HepG2 (cell line): ENCODE results near the gene NLRX1. TPM values are rescaled to one million over a fixed set of nuclear protein-coding genes. Genes with fewer than 3 reads are reported as not detected.
A peak's percentile ranks its signal among the peaks of the same experiment; 100 is the strongest.

ENCODE experiments used
- FOXP1 ChIP-seq, 2 experiments: fragments of 450-650 bp in 1 of 2; IDR thresholded peaks; 2 replicates each; pipeline ENCODE4 v1.6.1; 2017 to 2018; ENCODE audit warnings: antibody characterized with exemption in 1 of 2
- HMG20A ChIP-seq: IDR thresholded peaks from 2 replicates; pipeline ENCODE4 v1.6.1; 2016; ENCODE audit warnings: borderline replicate concordance
- HNRNPL ChIP-seq: fragments of 200-400 bp; formaldehyde crosslinking; IDR thresholded peaks from 2 replicates; pipeline ENCODE4 v1.6.1; 2017; ENCODE audit warnings: mild to moderate bottlenecking, low read depth, low read length
- IKZF1 ChIP-seq: fragments of 450-650 bp; IDR thresholded peaks from 2 replicates; pipeline ENCODE4 v1.7.1; 2016
- KLF11 ChIP-seq: IDR thresholded peaks from 2 replicates; pipeline ENCODE4 v1.6.1; 2016; ENCODE audit warnings: missing compliant biosample characterization
- MIXL1 ChIP-seq: IDR thresholded peaks from 2 replicates; pipeline ENCODE4 v1.6.1; 2016
- RARG ChIP-seq: sonication (generic); formaldehyde crosslinking; IDR thresholded peaks from 2 replicates; pipeline ENCODE4 v1.4.0; 2020; ENCODE audit warnings: low read depth, mild to moderate bottlenecking, missing genetic modification reagents
- SNRNP70 ChIP-seq: fragments of 200-400 bp; formaldehyde crosslinking; IDR thresholded peaks from 2 replicates; pipeline ENCODE4 v1.6.1; 2017; ENCODE audit warnings: mild to moderate bottlenecking, low read depth, low read length, moderate library complexity
- ZNF24 ChIP-seq: fragments of 450-650 bp; IDR thresholded peaks from 2 replicates; pipeline ENCODE4 v1.6.1; 2017; ENCODE audit warnings: antibody characterized with exemption, mild to moderate bottlenecking
- ZNF572 ChIP-seq: sonication (generic); formaldehyde crosslinking; IDR thresholded peaks from 2 replicates; pipeline ENCODE4 v1.5.1; 2020; ENCODE audit warnings: mild to moderate bottlenecking, missing genetic modification reagents
- ZNF7 ChIP-seq: IDR thresholded peaks from 2 replicates; pipeline ENCODE4 v1.6.1; 2016; ENCODE audit warnings: missing biosample characterization, missing genetic modification reagents
- ZNF761 ChIP-seq: sonication (generic); formaldehyde crosslinking; conservative IDR thresholded peaks from 2 replicates; pipeline ENCODE4 v1.4.0; 2020; ENCODE audit warnings: mild to moderate bottlenecking, missing genetic modification reagents
- ZNF839 ChIP-seq: sonication (generic); formaldehyde crosslinking; IDR thresholded peaks from 2 replicates; pipeline ENCODE4 v1.4.0; 2020; ENCODE audit warnings: missing genetic modification reagents, mild to moderate bottlenecking, borderline replicate concordance
- polyA plus RNA-seq, 8 experiments: library from polyadenylated mRNA; depleted of rRNA in 3 of 8; stranded (reverse) in 7 of 8; unstranded in 1 of 8; fragments of >200 nt; fragmentation: Illumina TruSeq in 4 of 8; extraction: Trizol in 4 of 8; gene quantifications; 2 replicates each; pipeline versions ENCODE4 v1.2.1 to v1.2.3, GENCODE V29; 2011 to 2016; ENCODE audit warnings: low read depth in 4 of 8, missing spikeins in 1 of 8, mixed read lengths in 1 of 8; ENCODE audit not compliant: insufficient read depth in 1 of 8
- total RNA-seq, 5 experiments: library from RNA; depleted of rRNA; stranded (reverse); fragments of >200 nt; fragmentation: Illumina TruSeq; extraction: Trizol; gene quantifications; 2 replicates each; pipeline ENCODE4 v1.2.3, GENCODE V29; 2016; ENCODE audit warnings: low read depth in 1 of 5
- TF ChIP-seq, protein P1 (sequence below): sonication (generic); formaldehyde crosslinking; IDR thresholded peaks from 2 replicates; pipeline ENCODE4 v1.4.0; 2020; ENCODE audit warnings: missing genetic modification reagents
- TF ChIP-seq, protein P2 (sequence below): IDR thresholded peaks from 2 replicates; pipeline ENCODE4 v1.6.1; 2016; ENCODE audit warnings: low read depth, missing genetic modification reagents, missing compliant biosample characterization
- TF ChIP-seq, protein P3 (sequence below): fragments of 450-650 bp; IDR thresholded peaks from 2 replicates; pipeline ENCODE4 v1.6.1; 2016

The NLRX1 gene
- total and polyA plus RNA-seq, 2 of the 13 experiments (the other 11 are each of a cell fraction or from before 2014, with no cell fraction given): 8.7 to 11.0 TPM

DNA sequence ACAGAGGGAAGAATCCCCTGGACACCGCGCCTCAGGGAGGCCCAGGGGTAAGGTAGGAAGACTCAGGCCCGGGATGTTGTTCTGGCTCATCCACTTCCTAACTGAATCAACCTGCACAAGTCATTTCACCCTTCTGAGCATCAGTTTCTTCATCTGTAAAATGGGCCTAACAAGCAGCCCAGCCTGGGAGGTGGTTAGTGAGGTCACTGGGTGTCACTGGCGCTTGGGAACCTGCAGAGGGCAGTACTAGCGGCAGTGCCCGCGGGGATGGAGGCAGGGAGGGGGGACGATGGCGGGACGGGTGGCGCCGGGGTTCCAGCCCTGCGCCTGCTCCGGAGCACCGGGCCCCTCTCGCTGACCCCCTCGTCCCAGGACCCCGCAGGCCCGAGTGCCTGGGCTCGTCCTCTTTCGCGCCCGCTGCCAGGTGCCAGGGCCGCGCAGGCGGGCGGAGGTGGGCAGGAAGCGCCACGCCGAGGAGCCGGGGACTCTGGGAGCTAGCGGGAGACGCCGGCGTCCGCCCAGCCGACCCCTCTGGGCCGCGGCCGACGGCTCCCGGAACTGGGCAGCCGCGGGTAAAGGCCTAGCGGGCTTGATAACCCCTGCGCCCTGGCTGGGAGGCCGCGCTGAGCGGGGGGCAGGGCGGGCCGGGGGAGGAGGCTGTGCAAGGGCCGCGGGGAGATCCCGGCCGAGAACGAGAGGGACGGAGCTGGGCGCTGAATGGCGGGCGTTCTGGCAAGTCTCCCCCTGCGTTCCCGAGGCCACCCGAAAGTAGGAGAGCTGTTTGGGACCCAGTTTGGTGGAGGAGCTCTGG lies at the start of gene NLRX1 (continued):
- TF ChIP-seq, protein P1, sequence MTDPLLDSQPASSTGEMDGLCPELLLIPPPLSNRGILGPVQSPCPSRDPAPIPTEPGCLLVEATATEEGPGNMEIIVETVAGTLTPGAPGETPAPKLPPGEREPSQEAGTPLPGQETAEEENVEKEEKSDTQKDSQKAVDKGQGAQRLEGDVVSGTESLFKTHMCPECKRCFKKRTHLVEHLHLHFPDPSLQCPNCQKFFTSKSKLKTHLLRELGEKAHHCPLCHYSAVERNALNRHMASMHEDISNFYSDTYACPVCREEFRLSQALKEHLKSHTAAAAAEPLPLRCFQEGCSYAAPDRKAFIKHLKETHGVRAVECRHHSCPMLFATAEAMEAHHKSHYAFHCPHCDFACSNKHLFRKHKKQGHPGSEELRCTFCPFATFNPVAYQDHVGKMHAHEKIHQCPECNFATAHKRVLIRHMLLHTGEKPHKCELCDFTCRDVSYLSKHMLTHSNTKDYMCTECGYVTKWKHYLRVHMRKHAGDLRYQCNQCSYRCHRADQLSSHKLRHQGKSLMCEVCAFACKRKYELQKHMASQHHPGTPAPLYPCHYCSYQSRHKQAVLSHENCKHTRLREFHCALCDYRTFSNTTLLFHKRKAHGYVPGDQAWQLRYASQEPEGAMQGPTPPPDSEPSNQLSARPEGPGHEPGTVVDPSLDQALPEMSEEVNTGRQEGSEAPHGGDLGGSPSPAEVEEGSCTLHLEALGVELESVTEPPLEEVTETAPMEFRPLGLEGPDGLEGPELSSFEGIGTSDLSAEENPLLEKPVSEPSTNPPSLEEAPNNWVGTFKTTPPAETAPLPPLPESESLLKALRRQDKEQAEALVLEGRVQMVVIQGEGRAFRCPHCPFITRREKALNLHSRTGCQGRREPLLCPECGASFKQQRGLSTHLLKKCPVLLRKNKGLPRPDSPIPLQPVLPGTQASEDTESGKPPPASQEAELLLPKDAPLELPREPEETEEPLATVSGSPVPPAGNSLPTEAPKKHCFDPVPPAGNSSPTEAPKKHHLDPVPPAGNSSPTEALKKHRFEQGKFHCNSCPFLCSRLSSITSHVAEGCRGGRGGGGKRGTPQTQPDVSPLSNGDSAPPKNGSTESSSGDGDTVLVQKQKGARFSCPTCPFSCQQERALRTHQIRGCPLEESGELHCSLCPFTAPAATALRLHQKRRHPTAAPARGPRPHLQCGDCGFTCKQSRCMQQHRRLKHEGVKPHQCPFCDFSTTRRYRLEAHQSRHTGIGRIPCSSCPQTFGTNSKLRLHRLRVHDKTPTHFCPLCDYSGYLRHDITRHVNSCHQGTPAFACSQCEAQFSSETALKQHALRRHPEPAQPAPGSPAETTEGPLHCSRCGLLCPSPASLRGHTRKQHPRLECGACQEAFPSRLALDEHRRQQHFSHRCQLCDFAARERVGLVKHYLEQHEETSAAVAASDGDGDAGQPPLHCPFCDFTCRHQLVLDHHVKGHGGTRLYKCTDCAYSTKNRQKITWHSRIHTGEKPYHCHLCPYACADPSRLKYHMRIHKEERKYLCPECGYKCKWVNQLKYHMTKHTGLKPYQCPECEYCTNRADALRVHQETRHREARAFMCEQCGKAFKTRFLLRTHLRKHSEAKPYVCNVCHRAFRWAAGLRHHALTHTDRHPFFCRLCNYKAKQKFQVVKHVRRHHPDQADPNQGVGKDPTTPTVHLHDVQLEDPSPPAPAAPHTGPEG (CRISPR knock-in tag): peak; percentile 61; the same call in 1 of the 2 replicates
- TF ChIP-seq HNRNPL (peak; percentile 75), SNRNP70 (no peak), ZNF572 (CRISPR knock-in tag) (no peak), RARG (CRISPR knock-in tag) (no peak), IKZF1 (no peak), HMG20A (0 out of 2 replicates have a peak, but pooled peaks have one; percentile 27), ZNF24 (peak; percentile 68; the same call in 1 of the 2 replicates), FOXP1 (IDR thresholded peaks at IDR 0.05) (no peak), FOXP1 (CRISPR knock-in tag; IDR thresholded peaks at IDR 0.05) (no peak), ZNF761 (CRISPR knock-in tag) (no peak), ZNF7 (CRISPR knock-in tag) (no peak), ZNF839 (CRISPR knock-in tag) (no peak), MIXL1 (CRISPR knock-in tag) (no peak), KLF11 (CRISPR knock-in tag) (no peak)
- TF ChIP-seq, protein P2, sequence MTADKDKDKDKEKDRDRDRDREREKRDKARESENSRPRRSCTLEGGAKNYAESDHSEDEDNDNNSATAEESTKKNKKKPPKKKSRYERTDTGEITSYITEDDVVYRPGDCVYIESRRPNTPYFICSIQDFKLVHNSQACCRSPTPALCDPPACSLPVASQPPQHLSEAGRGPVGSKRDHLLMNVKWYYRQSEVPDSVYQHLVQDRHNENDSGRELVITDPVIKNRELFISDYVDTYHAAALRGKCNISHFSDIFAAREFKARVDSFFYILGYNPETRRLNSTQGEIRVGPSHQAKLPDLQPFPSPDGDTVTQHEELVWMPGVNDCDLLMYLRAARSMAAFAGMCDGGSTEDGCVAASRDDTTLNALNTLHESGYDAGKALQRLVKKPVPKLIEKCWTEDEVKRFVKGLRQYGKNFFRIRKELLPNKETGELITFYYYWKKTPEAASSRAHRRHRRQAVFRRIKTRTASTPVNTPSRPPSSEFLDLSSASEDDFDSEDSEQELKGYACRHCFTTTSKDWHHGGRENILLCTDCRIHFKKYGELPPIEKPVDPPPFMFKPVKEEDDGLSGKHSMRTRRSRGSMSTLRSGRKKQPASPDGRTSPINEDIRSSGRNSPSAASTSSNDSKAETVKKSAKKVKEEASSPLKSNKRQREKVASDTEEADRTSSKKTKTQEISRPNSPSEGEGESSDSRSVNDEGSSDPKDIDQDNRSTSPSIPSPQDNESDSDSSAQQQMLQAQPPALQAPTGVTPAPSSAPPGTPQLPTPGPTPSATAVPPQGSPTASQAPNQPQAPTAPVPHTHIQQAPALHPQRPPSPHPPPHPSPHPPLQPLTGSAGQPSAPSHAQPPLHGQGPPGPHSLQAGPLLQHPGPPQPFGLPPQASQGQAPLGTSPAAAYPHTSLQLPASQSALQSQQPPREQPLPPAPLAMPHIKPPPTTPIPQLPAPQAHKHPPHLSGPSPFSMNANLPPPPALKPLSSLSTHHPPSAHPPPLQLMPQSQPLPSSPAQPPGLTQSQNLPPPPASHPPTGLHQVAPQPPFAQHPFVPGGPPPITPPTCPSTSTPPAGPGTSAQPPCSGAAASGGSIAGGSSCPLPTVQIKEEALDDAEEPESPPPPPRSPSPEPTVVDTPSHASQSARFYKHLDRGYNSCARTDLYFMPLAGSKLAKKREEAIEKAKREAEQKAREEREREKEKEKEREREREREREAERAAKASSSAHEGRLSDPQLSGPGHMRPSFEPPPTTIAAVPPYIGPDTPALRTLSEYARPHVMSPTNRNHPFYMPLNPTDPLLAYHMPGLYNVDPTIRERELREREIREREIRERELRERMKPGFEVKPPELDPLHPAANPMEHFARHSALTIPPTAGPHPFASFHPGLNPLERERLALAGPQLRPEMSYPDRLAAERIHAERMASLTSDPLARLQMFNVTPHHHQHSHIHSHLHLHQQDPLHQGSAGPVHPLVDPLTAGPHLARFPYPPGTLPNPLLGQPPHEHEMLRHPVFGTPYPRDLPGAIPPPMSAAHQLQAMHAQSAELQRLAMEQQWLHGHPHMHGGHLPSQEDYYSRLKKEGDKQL (CRISPR knock-in tag): 0 out of 2 replicates have a peak, but pooled peaks have one; percentile 52
- TF ChIP-seq, protein P3, sequence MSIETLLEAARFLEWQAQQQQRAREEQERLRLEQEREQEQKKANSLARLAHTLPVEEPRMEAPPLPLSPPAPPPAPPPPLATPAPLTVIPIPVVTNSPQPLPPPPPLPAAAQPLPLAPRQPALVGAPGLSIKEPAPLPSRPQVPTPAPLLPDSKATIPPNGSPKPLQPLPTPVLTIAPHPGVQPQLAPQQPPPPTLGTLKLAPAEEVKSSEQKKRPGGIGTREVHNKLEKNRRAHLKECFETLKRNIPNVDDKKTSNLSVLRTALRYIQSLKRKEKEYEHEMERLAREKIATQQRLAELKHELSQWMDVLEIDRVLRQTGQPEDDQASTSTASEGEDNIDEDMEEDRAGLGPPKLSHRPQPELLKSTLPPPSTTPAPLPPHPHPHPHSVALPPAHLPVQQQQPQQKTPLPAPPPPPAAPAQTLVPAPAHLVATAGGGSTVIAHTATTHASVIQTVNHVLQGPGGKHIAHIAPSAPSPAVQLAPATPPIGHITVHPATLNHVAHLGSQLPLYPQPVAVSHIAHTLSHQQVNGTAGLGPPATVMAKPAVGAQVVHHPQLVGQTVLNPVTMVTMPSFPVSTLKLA: no peak
